GM18499 (cell line): ENCODE data around the gene SLC27A4.

Experiments used
- ATAC-seq: cut with Tn5 transposase; IDR thresholded peaks from one replicate; pipeline ENCODE4 v1.9.1; 2021; ENCODE audit warnings: moderate number of reproducible peaks; ENCODE audit not compliant: insufficient read depth, unreplicated experiment

The SLC27A4 gene

GRCh38 chr9:128409978-128410377, 69.7 kb downstream of the SLC27A4 start:
- ATAC-seq = no peak
